K562 (cell line): Measurements from ENCODE around the gene DNAJB12. TPM values are rescaled to one million over a fixed set of nuclear protein-coding genes. Genes with fewer than 3 reads are reported as not detected.

Experiments used
- BRF1 ChIP-seq: IDR thresholded peaks from 3 replicates; pipeline ENCODE4 v1.6.1; 2011; ENCODE audit warnings: borderline replicate concordance, mild to moderate bottlenecking; ENCODE audit not compliant: insufficient read length; ENCODE audit errors: extremely low read depth
- CBFA2T2 ChIP-seq: fragments of 450-650 bp; conservative IDR thresholded peaks from 2 replicates; pipeline ENCODE4 v1.6.1; 2017; ENCODE audit warnings: mild to moderate bottlenecking
- CBX1 ChIP-seq: sonication (generic); IDR thresholded peaks from 2 replicates; pipeline ENCODE4 v1.6.1; 2016; ENCODE audit warnings: antibody characterized with exemption, low read depth, mild to moderate bottlenecking
- CXXC5 ChIP-seq: fragments of 250-450 bp; sonication (Bioruptor Pico); IDR thresholded peaks from 2 replicates; pipeline ENCODE4 v1.8.0; 2022; ENCODE audit warnings: inconsistent platforms, mild to moderate bottlenecking, moderate library complexity
- E2F6 ChIP-seq, 2 experiments: IDR thresholded peaks; 2 replicates each; pipeline ENCODE4 v1.6.1; 2011; ENCODE audit warnings: borderline replicate concordance in 1 of 2, control low read depth in 1 of 2, low read depth in 1 of 2, low read length in 1 of 2, mild to moderate bottlenecking in 1 of 2, mixed read lengths in 1 of 2, moderate library complexity in 1 of 2; ENCODE audit not compliant: insufficient read depth in 1 of 2, insufficient read length in 1 of 2, poor library complexity in 1 of 2, severe bottlenecking in 1 of 2; ENCODE audit errors: extremely low read depth in 1 of 2
- FOXJ2 ChIP-seq: fragments of 200-800 bp; sonication (Bioruptor generic); IDR thresholded peaks from 2 replicates; pipeline ENCODE4 v1.6.1; 2016; ENCODE audit warnings: missing genetic modification characterization, missing compliant biosample characterization
- HLTF ChIP-seq: fragments of 450-650 bp; IDR thresholded peaks from 2 replicates; pipeline ENCODE4 v1.6.1; 2016
- KLF6 ChIP-seq: fragments of 250-450 bp; sonication (Bioruptor Pico); IDR thresholded peaks from 2 replicates; pipeline ENCODE4 v1.4.0; 2020; ENCODE audit warnings: mild to moderate bottlenecking, moderate library complexity, borderline replicate concordance
- PCBP1 ChIP-seq: fragments of 200-400 bp; formaldehyde crosslinking; IDR thresholded peaks from 2 replicates; pipeline ENCODE4 v1.6.1; 2018; ENCODE audit warnings: mild to moderate bottlenecking, low read depth, low read length; ENCODE audit not compliant: poor library complexity, severe bottlenecking
- RCOR1 ChIP-seq, 2 experiments: IDR thresholded peaks; 2 replicates each; pipeline ENCODE4 v1.6.1; 2012; ENCODE audit warnings: low read depth in 2 of 2, low read length in 2 of 2, borderline replicate concordance in 1 of 2, improper control_type of control experiment in 1 of 2
- SNAPC5 ChIP-seq: fragments of 250-450 bp; sonication (Bioruptor Pico); IDR thresholded peaks from 2 replicates; pipeline ENCODE4 v1.8.0; 2021; ENCODE audit warnings: moderate library complexity, mild to moderate bottlenecking, inconsistent platforms
- TAF7 ChIP-seq: fragments of 450-650 bp; IDR thresholded peaks from 2 replicates; pipeline ENCODE4 v1.6.1; 2016; ENCODE audit warnings: missing genetic modification characterization, missing compliant biosample characterization
- ZBTB17 ChIP-seq: fragments of 450-650 bp; formaldehyde crosslinking; IDR thresholded peaks from 2 replicates; pipeline ENCODE4 v1.4.0; 2020; ENCODE audit warnings: mild to moderate bottlenecking
- ZFP91 ChIP-seq: sonication (generic); formaldehyde crosslinking; IDR thresholded peaks from 2 replicates; pipeline ENCODE4 v1.8.0; 2022; ENCODE audit warnings: mild to moderate bottlenecking, missing genetic modification reagents
- ZKSCAN8 ChIP-seq: fragments of 200-800 bp; sonication (Bioruptor generic); IDR thresholded peaks from 2 replicates; pipeline ENCODE4 v1.6.1; 2016; ENCODE audit warnings: missing genetic modification characterization, missing compliant biosample characterization
- ZNF184 ChIP-seq: sonication (generic); formaldehyde crosslinking; IDR thresholded peaks from 2 replicates; pipeline ENCODE4 v1.5.0; 2020; ENCODE audit warnings: missing genetic modification reagents
- ZNF239 ChIP-seq: fragments of 250-450 bp; sonication (Bioruptor Pico); IDR thresholded peaks from 2 replicates; pipeline ENCODE4 v1.4.0; 2020; ENCODE audit warnings: mild to moderate bottlenecking
- ZNF75A ChIP-seq: fragments of 450-650 bp; formaldehyde crosslinking; IDR thresholded peaks from 2 replicates; pipeline ENCODE4 v1.4.0; 2020; ENCODE audit warnings: mild to moderate bottlenecking
- ZNF79 ChIP-seq: fragments of 250-450 bp; sonication (Bioruptor Pico); IDR thresholded peaks from 2 replicates; pipeline ENCODE4 v1.4.0; 2020; ENCODE audit warnings: low read depth, mild to moderate bottlenecking, moderate library complexity
- polyA plus RNA-seq, 8 experiments: library from polyadenylated mRNA; depleted of rRNA in 4 of 8; stranded (reverse) in 5 of 8; unstranded in 3 of 8; fragments of >200 nt; fragmentation: Nextera tagmentation in 2 of 8; fragmentation: Illumina TruSeq in 1 of 8; extraction: Ambion mirVana in 2 of 8; extraction: Trizol in 1 of 8; gene quantifications; 2 replicates each; pipeline versions ENCODE4 v1.2.1 to v1.2.3, GENCODE V29; 2011 to 2014; ENCODE audit warnings: inconsistent platforms in 1 of 8, missing spikeins in 1 of 8
- total RNA-seq, 7 experiments: library from RNA; depleted of rRNA in 6 of 7; stranded (reverse); fragments of >200 nt in 6 of 7; fragmentation: Illumina TruSeq in 2 of 7; extraction: Trizol in 2 of 7; gene quantifications; 2 replicates each; pipeline versions ENCODE4 v1.2.1 to v1.2.3, GENCODE V29; 2011 to 2021; ENCODE audit warnings: low replicate concordance in 1 of 7
- TF ChIP-seq, protein P1 (sequence below): fragments of 450-650 bp; formaldehyde crosslinking; conservative IDR thresholded peaks from 2 replicates; pipeline ENCODE4 v1.4.0; 2022; ENCODE audit warnings: mild to moderate bottlenecking, missing genetic modification characterization
- TF ChIP-seq, protein P2 (sequence below): fragments of 450-650 bp; formaldehyde crosslinking; IDR thresholded peaks from 2 replicates; pipeline ENCODE4 v1.4.0; 2020; ENCODE audit warnings: mild to moderate bottlenecking, moderate library complexity

The DNAJB12 gene
- total and polyA plus RNA-seq, 9 of the 15 experiments (the other 6 are each of a cell fraction or from before 2014, with no cell fraction given) = 3.5 to 31.5 (median 20.3) TPM

DNA sequence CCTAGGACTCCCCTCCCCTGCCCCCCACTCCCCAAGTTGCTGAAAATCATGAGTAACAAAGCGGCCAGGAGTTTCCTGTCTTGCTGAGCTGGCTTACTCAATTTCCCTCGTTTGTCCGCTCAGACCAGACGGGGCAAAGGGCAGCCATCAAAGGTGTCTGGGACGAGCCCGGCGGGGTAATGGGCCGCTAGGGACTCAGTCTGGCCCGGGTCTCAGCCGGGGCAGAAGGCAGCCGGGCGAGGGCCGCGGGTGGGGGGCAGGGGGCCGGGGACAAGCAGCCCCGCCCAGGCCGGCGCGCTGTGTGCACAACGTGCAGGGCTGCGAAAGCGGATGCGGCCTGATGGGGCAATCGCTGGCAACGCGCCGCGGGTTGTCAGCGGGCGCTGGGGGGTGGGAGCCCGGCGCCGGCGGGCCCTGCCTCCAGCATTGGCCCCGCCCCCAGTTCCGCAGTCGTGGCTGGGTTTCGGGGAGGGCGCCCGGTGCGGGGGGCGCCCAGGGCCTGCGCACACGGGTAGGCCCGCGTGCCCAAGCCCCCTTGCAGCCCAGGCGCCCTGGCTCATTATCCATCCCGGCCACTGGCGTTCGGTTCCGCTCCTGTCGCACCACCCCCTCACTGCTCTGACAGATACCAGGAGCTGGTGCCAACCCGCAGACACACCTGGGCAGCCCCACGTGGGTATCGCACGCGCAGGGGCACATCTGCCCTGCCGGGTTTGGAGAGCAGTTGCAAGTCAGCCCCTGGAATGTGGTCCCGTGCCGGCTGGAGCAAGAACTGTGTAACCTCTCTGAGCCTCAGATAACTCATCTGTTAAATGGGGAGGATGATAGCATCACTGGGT is 35.1 kb downstream of the DNAJB12 start (continued):
- TF ChIP-seq CXXC5 (CRISPR knock-in tag) (peak; percentile 57; the same call in 1 of the 2 replicates), HLTF (peak; percentile 23; the same call in 1 of the 2 replicates), CBX1 (peak; percentile 67; the same call in 1 of the 2 replicates), KLF6 (peak; percentile 85), TAF7 (tag) (peak; percentile 21; the same call in 1 of the 2 replicates), FOXJ2 (no peak), CBFA2T2 (0 out of 2 replicates have a peak, but pooled peaks have one; percentile 5), SNAPC5 (CRISPR knock-in tag) (0 out of 2 replicates have a peak, but pooled peaks have one; percentile 9), ZFP91 (CRISPR knock-in tag) (0 out of 2 replicates have a peak, but pooled peaks have one; percentile 37), ZNF184 (CRISPR knock-in tag) (no peak), RCOR1 (IDR thresholded peaks at IDR 0.05; ENCODE audit: borderline replicate concordance in 1 of 2, low read depth in 2 of 2, low read length in 2 of 2) (peak in 1 of 2 experiments; percentile 71; a peak in 1 of 4 replicates), ZNF79 (CRISPR knock-in tag) (0 out of 2 replicates have a peak, but pooled peaks have one; percentile 50), ZBTB17 (CRISPR knock-in tag) (peak; percentile 80; the same call in 1 of the 2 replicates), ZKSCAN8 (CRISPR knock-in tag) (no peak), PCBP1 (peak; percentile 72), ZNF75A (CRISPR knock-in tag) (peak; percentile 70; the same call in 1 of the 2 replicates), ZNF239 (CRISPR knock-in tag) (peak; percentile 29; the same call in 1 of the 2 replicates), E2F6 (IDR thresholded peaks at IDR 0.05; ENCODE audit: borderline replicate concordance in 1 of 2, extremely low read depth in 1 of 2, insufficient read depth in 1 of 2, insufficient read length in 1 of 2, low read depth in 1 of 2, low read length in 1 of 2, poor library complexity in 1 of 2, severe bottlenecking in 1 of 2) (peak in 1 of 2 experiments; percentile 6), BRF1 (no peak)
- TF ChIP-seq, protein P1, sequence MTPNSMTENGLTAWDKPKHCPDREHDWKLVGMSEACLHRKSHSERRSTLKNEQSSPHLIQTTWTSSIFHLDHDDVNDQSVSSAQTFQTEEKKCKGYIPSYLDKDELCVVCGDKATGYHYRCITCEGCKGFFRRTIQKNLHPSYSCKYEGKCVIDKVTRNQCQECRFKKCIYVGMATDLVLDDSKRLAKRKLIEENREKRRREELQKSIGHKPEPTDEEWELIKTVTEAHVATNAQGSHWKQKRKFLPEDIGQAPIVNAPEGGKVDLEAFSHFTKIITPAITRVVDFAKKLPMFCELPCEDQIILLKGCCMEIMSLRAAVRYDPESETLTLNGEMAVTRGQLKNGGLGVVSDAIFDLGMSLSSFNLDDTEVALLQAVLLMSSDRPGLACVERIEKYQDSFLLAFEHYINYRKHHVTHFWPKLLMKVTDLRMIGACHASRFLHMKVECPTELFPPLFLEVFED (CRISPR knock-in tag) = 0 out of 2 replicates have a peak, but pooled peaks have one; percentile 69
- TF ChIP-seq, protein P2, sequence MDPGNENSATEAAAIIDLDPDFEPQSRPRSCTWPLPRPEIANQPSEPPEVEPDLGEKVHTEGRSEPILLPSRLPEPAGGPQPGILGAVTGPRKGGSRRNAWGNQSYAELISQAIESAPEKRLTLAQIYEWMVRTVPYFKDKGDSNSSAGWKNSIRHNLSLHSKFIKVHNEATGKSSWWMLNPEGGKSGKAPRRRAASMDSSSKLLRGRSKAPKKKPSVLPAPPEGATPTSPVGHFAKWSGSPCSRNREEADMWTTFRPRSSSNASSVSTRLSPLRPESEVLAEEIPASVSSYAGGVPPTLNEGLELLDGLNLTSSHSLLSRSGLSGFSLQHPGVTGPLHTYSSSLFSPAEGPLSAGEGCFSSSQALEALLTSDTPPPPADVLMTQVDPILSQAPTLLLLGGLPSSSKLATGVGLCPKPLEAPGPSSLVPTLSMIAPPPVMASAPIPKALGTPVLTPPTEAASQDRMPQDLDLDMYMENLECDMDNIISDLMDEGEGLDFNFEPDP = peak; percentile 74; the same call in 1 of the 2 replicates
